ENCODE measurements around the gene ZHX3.

The ZHX3 gene

DNA sequence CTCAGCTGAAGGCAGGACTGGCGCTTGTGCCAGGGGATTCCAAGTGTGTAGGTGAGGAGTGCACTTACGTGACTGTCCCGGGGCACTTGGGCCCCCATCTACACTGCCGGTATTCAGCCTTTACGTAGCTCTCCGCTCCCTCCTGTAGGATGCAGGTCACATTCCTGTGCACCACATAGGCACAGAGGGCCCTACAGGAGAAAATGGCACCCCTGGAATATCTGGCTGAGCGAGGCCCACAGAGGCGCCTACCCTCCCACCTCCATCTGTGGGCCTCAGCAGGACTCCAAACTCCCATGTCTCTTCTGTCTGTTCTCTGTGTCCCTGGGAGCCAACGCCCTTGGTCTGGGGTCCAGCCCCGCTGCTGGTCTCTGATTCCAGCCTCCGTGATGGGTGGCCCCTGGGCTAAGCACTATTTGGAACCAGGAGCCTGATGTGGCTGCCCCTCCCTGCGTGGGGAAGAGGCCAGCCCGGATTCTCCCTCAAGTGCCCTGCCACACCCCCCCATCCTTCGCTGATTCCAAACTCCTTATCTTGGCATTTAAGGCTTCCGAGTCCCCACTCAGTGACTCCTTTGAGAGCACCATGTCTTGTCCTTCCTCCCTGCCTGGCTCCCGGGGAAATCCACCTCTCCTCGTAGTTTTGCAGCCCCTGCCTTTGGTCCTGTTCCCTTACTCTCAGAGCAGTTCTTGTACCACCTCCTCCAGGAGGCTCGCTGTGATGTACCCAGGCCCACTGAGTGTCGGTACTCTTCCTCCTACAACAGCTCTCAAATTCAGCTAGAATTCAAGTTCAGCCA, 47.6 kb upstream of the ZHX3 start:
- ChIA-PET POLR2A (ENCODE audit: low non-redundant PET) (no interaction called here), CTCF (interaction anchor here (0.7 to 0.8 kb wide), 3 partner anchors 25 to 290 kb away, joined by 3 to 4 read pairs (median 3); partner anchors contain the start of gene LPIN3)

DNA sequence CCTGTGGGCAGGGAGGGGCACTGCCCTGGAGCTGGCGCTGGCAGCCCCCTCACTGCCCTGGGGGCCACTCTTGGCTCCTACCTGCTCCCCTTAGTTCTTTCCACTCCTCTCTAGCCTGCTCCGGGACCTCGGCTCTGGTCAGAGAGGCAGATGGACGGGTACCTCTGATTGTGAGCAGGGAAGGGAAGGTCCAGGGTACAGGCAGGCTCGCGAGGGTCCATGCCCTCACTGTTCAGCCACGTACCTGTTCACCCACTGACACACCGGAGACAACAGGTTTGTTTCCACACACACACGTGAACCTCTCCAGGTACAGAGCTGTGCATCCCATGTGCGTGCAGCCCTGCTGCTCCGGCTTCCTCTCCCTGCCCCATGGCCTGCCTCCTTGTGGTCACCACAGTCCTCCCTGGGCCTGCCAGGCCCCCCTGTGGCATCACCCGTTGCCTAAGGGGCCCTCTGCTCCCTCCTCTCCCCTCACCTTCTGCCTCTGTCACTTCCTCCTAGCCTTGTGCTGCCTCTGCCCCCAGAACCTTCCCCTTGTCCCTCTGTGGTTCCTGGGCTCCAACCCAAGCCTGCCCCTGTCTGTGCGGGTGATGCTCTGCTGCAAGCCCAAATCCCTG, 46.8 kb upstream of the ZHX3 start:
- CTCF ChIA-PET, result interaction anchor here (0.9 kb wide), 1 partner anchor 24 kb away, joined by 4 read pairs; the partner anchor contains the start of gene LPIN3
- H3K27ac ChIP-seq, result no peak overlapping the region
- TF ChIP-seq, protein P1, sequence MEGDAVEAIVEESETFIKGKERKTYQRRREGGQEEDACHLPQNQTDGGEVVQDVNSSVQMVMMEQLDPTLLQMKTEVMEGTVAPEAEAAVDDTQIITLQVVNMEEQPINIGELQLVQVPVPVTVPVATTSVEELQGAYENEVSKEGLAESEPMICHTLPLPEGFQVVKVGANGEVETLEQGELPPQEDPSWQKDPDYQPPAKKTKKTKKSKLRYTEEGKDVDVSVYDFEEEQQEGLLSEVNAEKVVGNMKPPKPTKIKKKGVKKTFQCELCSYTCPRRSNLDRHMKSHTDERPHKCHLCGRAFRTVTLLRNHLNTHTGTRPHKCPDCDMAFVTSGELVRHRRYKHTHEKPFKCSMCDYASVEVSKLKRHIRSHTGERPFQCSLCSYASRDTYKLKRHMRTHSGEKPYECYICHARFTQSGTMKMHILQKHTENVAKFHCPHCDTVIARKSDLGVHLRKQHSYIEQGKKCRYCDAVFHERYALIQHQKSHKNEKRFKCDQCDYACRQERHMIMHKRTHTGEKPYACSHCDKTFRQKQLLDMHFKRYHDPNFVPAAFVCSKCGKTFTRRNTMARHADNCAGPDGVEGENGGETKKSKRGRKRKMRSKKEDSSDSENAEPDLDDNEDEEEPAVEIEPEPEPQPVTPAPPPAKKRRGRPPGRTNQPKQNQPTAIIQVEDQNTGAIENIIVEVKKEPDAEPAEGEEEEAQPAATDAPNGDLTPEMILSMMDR (conservative IDR thresholded peaks at IDR 0.05; ENCODE audit: low read depth), result no peak
- POLR2A ChIA-PET (ENCODE audit: low non-redundant PET), result no interaction called here
- DNase-seq (ENCODE audit: low spot score), result no peak

More for the DNA sequence above, 47.6 kb upstream of the ZHX3 start:
- DNase-seq (ENCODE audit: low spot score), result no peak
- H3K27ac ChIP-seq, result no peak overlapping the region
- TF ChIP-seq, protein P1 (conservative IDR thresholded peaks at IDR 0.05; ENCODE audit: low read depth), result no peak

DNA sequence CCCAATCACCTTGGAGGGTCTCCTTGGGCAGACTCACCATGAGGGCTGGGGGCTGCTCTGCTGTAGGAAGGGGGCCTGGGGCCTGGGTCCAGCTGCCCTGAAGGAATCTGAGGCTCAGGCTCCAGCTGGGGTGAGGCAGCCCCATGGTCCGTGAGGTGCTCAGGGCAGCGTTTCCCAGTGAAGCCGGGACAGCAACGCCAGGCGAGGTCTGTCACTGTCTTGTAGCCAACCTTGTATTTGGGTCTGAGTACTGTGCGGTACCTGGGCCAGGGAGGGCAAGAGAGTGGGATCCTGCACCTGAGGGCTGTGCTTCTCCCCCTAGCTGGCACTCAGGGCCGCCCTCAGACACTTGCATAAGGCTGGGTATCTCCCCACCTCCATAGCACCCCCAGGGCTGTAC, 46.1 kb upstream of the ZHX3 start:
- H3K27ac ChIP-seq, result no peak overlapping the region
- TF ChIP-seq, protein P1 (conservative IDR thresholded peaks at IDR 0.05; ENCODE audit: low read depth), result no peak
- CTCF ChIA-PET, result interaction anchor here (0.5 to 0.9 kb wide), 2 partner anchors 23 to 50 kb away, joined by 4 read pairs; partner anchors contain the start of gene LPIN3
- POLR2A ChIA-PET (ENCODE audit: low non-redundant PET), result no interaction called here
- no peak for DNase-seq (ENCODE audit: low spot score)

DNA sequence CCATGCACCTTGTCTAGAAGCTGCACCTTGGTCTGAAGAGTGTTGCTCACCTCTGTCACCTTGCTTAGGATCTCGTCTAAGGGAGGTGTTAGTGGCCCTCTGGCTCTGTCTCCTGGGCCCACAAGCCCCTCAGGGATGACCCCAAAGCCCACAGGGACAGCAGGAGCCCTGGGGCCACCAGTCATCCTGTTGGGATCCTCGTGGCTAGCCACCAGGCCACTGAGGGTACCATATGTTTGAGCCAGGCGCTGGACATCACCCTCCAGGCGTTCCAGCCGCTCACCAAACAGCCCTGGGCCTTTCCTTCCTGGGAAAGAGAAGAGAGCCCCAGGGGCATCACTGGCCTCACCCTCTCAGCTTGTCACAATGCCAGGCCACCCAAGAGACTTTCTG, 45.2 kb upstream of the ZHX3 start:
- ChIA-PET CTCF (interaction anchor here (0.9 kb wide), 1 partner anchor 22 kb away, joined by 3 read pairs; the partner anchor contains the start of gene LPIN3), POLR2A (ENCODE audit: low non-redundant PET) (no interaction called here)
- no peak for DNase-seq (ENCODE audit: low spot score)
- no peak overlapping the region for H3K27ac ChIP-seq
- TF ChIP-seq, protein P1 (conservative IDR thresholded peaks at IDR 0.05; ENCODE audit: low read depth), result no peak

DNA sequence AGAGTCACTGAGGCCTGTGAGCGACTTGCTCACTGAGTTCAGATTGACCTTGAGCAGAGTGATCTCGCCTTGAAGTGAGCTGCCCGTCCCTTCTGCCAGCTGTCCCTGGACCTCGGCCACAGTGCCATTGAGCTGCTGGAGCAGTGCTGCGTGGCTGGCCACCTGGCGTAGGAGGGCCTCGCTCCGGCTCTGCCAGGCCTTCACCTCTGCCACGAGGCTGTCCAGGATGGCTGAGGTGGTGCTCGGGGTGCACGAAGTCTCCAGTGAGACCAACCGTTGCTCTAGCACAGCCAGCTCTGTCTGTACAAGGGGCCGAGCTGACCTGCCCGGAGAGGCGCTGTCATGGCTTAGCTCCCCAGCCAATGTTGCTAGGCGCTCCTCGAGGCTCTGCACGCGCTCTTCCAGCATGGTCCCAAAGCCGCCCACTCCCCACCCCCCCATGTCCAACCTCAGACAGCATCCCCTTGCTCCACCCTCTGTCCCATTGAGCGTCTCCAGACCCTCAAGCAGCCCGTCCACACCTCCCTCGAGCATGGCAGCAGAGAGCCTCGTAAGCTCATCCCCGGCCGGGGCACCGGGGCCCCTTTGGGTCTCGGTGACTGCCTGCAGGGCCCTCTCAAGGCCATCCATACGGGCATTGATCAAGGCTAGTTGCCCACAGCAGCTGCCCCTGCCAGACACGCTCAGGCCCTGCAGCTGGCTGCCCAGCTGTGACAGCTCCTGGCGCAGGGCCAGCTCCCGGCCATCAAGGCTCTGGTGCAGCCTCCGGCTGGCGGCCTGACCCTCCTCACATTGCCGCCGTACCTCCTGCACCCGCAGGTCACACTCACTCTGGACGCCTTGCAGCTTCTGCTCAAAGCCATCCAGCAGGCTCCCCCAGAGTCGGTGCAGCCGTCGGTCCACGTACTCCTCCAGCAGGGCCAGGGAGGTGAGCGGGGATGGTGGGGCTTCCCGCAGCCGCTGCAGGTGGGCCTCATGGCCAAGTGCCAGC, 44.5 kb upstream of the ZHX3 start:
- H3K27ac ChIP-seq, result 0 out of 2 replicates have a peak overlapping the region, but pooled peaks have one; percentile 23
- TF ChIP-seq, protein P1 (conservative IDR thresholded peaks at IDR 0.05; ENCODE audit: low read depth), result no peak
- CTCF ChIA-PET, result interaction anchor here (0.6 to 0.9 kb wide), 3 partner anchors 21 to 54 kb away, joined by 3 read pairs; partner anchors contain the start of gene LPIN3
- DNase-seq (ENCODE audit: low spot score), result no peak
- POLR2A ChIA-PET (ENCODE audit: low non-redundant PET), result interaction anchor here (0.7 kb wide), 1 partner anchor 173 kb away, joined by 5 read pairs; no protein-coding TSS in a partner anchor
